HEK293T (cell line): ENCODE results near the gene ZBTB7B.
A peak's percentile ranks its signal among the peaks of the same experiment; 100 is the strongest.

Experiments used
- CTCF ChIA-PET: fragments of 350-600 bp; formaldehyde crosslinking; extraction: SDS; loops from one replicate; lab custom pipeline; 2021; ENCODE audit warnings: antibody characterized with exemption, inconsistent platforms; lab: Yijun Ruan, JAX
- POLR2A ChIA-PET: fragments of 350-600 bp; formaldehyde crosslinking; extraction: SDS; loops from one replicate; lab custom pipeline; 2020; ENCODE audit warnings: antibody characterized with exemption, inconsistent platforms; lab: Yijun Ruan, JAX
- DNase-seq: peaks from one replicate; pipeline ENCODE4 v3.0.0; 2012; ENCODE audit warnings: mixed read lengths; ENCODE audit errors: extremely low spot score
- ARNT ChIP-seq: fragments of 450-650 bp; IDR thresholded peaks from 2 replicates; pipeline ENCODE4 v1.6.1; 2017; ENCODE audit warnings: mild to moderate bottlenecking
- BHLHE40 ChIP-seq: fragments of 450-650 bp; IDR thresholded peaks from 2 replicates; pipeline ENCODE4 v1.6.1; 2016; ENCODE audit warnings: mild to moderate bottlenecking, moderate library complexity, borderline replicate concordance
- CTBP1 ChIP-seq: fragments of 450-650 bp; IDR thresholded peaks from 2 replicates; pipeline ENCODE4 v1.6.1; 2016; ENCODE audit warnings: borderline replicate concordance
- ELF4 ChIP-seq: fragments of 450-650 bp; IDR thresholded peaks from 2 replicates; pipeline ENCODE4 v1.6.1; 2017; ENCODE audit warnings: antibody characterized with exemption
- FOXA1 ChIP-seq: fragments of 450-650 bp; IDR thresholded peaks from 2 replicates; pipeline ENCODE4 v1.6.1; 2016; ENCODE audit warnings: mild to moderate bottlenecking
- FOXK2 ChIP-seq: fragments of 450-650 bp; IDR thresholded peaks from 2 replicates; pipeline ENCODE4 v1.6.1; 2016; ENCODE audit warnings: mild to moderate bottlenecking
- FOXM1 ChIP-seq: fragments of 450-650 bp; IDR thresholded peaks from 2 replicates; pipeline ENCODE4 v1.6.1; 2017; ENCODE audit warnings: mild to moderate bottlenecking, borderline replicate concordance
- HDGF ChIP-seq: fragments of 450-650 bp; IDR thresholded peaks from 2 replicates; pipeline ENCODE4 v1.6.1; 2017; ENCODE audit warnings: antibody characterized with exemption, borderline replicate concordance
- L3MBTL2 ChIP-seq: fragments of 450-650 bp; conservative IDR thresholded peaks from 2 replicates; pipeline ENCODE4 v1.6.1; 2016; ENCODE audit warnings: mild to moderate bottlenecking
- LEF1 ChIP-seq: fragments of 450-650 bp; IDR thresholded peaks from 2 replicates; pipeline ENCODE4 v1.6.1; 2017; ENCODE audit warnings: mild to moderate bottlenecking, borderline replicate concordance
- NFRKB ChIP-seq: fragments of 450-650 bp; IDR thresholded peaks from 2 replicates; pipeline ENCODE4 v1.6.1; 2016; ENCODE audit warnings: mild to moderate bottlenecking, moderate library complexity
- PKNOX1 ChIP-seq: fragments of 450-650 bp; IDR thresholded peaks from 2 replicates; pipeline ENCODE4 v1.6.1; 2016
- SP1 ChIP-seq: fragments of 450-650 bp; IDR thresholded peaks from 2 replicates; pipeline ENCODE4 v1.6.1; 2017
- SUZ12 ChIP-seq: fragments of 450-650 bp; IDR thresholded peaks from 2 replicates; pipeline ENCODE4 v1.6.1; 2016; ENCODE audit warnings: mild to moderate bottlenecking
- TARDBP ChIP-seq: fragments of 450-650 bp; IDR thresholded peaks from 2 replicates; pipeline ENCODE4 v1.6.1; 2016
- ZNF384 ChIP-seq: fragments of 450-650 bp; IDR thresholded peaks from 2 replicates; pipeline ENCODE4 v1.6.1; 2016

ZBTB7B gene

GRCh38 chr1:155017041-155017945, 14.7 kb downstream of the ZBTB7B start:
- CTCF ChIA-PET, result interaction anchor here (0.6 to 4.3 kb wide), 25 partner anchors 9 to 291 kb away, joined by 3 to 45 read pairs (median 4); partner anchors contain the start of genes DCST1, DCST2, EFNA3 and FLAD1
- POLR2A ChIA-PET, result interaction anchor here (0.6 to 5.3 kb wide), 14 partner anchors 8 to 56 kb away, joined by 3 to 43 read pairs (median 4); partner anchors contain the start of genes ADAM15, LENEP and SHC1
- peak; percentile 93 for DNase-seq

GRCh38 chr1:155017946-155018316, 15.3 kb downstream of the ZBTB7B start:
- no peak for TF ChIP-seq L3MBTL2
- TF ChIP-seq CTBP1, result no peak
- no peak for TF ChIP-seq ARNT
- no peak for TF ChIP-seq ELF4
- no peak for TF ChIP-seq FOXA1
- TF ChIP-seq SUZ12, result no peak
- TF ChIP-seq PKNOX1, result no peak
- TF ChIP-seq HDGF, result no peak
- TF ChIP-seq ZNF384, result no peak
- no peak for TF ChIP-seq TARDBP
- TF ChIP-seq SP1, result no peak
- TF ChIP-seq BHLHE40, result no peak
- TF ChIP-seq LEF1, result no peak
- no peak for DNase-seq
- CTCF ChIA-PET, result interaction anchor here (0.6 to 4.3 kb wide), 24 partner anchors 8 to 290 kb away, joined by 3 to 45 read pairs (median 4); partner anchors contain the start of genes DCST1, DCST2, EFNA3 and FLAD1
- POLR2A ChIA-PET, result interaction anchor here (0.6 to 5.3 kb wide), 11 partner anchors 9 to 48 kb away, joined by 3 to 43 read pairs (median 5); partner anchors contain the start of genes ADAM15, LENEP and SHC1

More at GRCh38 chr1:155017041-155017945, 14.7 kb downstream of the ZBTB7B start:
- no peak for TF ChIP-seq NFRKB
- TF ChIP-seq HDGF, result 0 out of 2 replicates have a peak, but pooled peaks have one; percentile 65

GRCh38 chr1:155018617-155019348, 16.2 kb downstream of the ZBTB7B start:
- TF ChIP-seq FOXA1 (no peak), BHLHE40 (no peak), PKNOX1 (no peak), SP1 (no peak), TARDBP (no peak), ARNT (no peak), CTBP1 (no peak), ELF4 (no peak), HDGF (no peak), LEF1 (no peak), FOXM1 (no peak), NFRKB (no peak), L3MBTL2 (no peak), FOXK2 (no peak), SUZ12 (no peak), ZNF384 (no peak)
- ChIA-PET POLR2A (interaction anchor here (0.9 to 5.3 kb wide), 5 partner anchors 18 to 82 kb away, joined by 3 to 43 read pairs (median 3); partner anchors contain the start of gene PMVK), CTCF (interaction anchor here (0.8 to 1.8 kb wide), 4 partner anchors 9 to 58 kb away, joined by 3 to 12 read pairs (median 4); partner anchors contain the start of genes DCST1 and DCST2)
- no peak for DNase-seq

DNA sequence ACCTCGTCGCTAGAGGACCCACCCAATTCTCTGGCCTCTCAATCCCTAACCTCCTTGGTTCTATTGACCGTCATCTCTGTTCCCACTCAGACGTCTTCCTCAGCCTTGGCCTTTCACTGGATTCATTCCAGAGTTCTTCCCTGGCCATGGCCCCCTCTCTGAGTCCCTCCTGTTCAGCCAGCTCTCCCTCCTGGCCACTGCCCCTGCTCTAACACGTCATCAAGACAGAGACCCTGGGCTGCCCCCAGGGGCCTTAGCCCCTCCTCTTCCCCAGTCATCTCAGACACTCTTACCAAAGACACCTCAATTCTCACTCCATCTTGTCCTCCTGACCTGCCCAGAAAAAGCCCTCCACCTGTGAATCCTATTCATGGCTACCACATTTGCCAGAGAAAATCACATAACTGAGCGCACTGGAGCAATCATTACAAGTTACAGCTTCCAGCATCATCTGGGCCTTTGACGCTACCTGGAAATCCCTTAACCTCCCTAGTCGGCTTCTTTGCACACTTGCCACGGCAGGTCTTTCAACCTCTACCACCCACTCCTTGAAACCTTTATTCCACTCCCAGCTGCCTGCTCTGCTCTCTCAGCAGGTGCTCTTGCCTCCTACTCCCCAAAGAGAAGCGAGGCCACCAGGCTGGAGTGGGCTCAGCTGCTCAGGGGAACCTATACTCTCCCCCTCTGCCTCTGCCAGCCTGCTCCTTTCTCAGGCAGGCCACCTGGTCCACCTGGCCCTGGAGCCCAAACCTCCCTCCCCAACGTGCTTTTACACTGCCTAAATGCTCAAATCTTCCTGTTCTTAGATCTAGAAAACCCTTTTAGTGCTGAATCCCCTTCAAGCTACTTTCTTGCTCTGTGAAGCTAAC, 17.0 kb downstream of the ZBTB7B start:
- no peak for DNase-seq
- TF ChIP-seq NFRKB, result no peak
- TF ChIP-seq HDGF, result no peak
- TF ChIP-seq FOXM1, result no peak
- TF ChIP-seq CTBP1, result no peak
- no peak for TF ChIP-seq LEF1
- TF ChIP-seq TARDBP, result no peak
- no peak for TF ChIP-seq ZNF384
- no peak for TF ChIP-seq ELF4
- TF ChIP-seq PKNOX1, result no peak
- no peak for TF ChIP-seq ARNT
- POLR2A ChIA-PET, result interaction anchor here (0.9 to 1.4 kb wide), 4 partner anchors 19 to 83 kb away, joined by 3 read pairs; partner anchors contain the start of gene PMVK
- CTCF ChIA-PET, result interaction anchor here (0.8 to 1.1 kb wide), 2 partner anchors 31 to 59 kb away, joined by 3 read pairs; partner anchors contain the start of gene ADAM15
